Right lobe of liver (tissue), 6 donors: ENCODE results near the gene TBRG4. TPM values are rescaled to one million over a fixed set of nuclear protein-coding genes. Genes with fewer than 3 reads are reported as not detected.
A peak's percentile ranks its signal among the peaks of the same experiment; 100 is the strongest.

ENCODE experiments used
- ATAC-seq, 4 donors: fragments of 200-7000 bp; cut with Tn5 transposase; one replicate each; pipeline ENCODE4 v1.9.1; 2020; ENCODE audit warnings: mild to moderate bottlenecking in 4 of 4, moderate library complexity in 4 of 4
- DNase-seq, 3 donors: peaks; one replicate each; pipeline ENCODE4 v3.0.0-alpha.2; 2020
- H3K27ac ChIP-seq, 3 donors: fragments of 200-600 bp; one replicate each; pipeline ENCODE4 v1.8.0; 2022
- H3K27me3 ChIP-seq, 2 donors: fragments of 200-600 bp; one replicate each; pipeline ENCODE4 v1.8.0; 2022
- H3K36me3 ChIP-seq, 4 donors: fragments of 200-600 bp; sonication (generic) in 1 of 4; one replicate each; pipeline versions ENCODE4 v1.5.1 to v1.8.0; 2017 to 2022; ENCODE audit warnings: control low read depth in 1 of 4
- H3K4me1 ChIP-seq, 4 donors: fragments of 200-600 bp; sonication (generic) in 1 of 4; one replicate each; pipeline versions ENCODE4 v1.5.1 to v1.8.0; 2017 to 2022; ENCODE audit warnings: control low read depth in 1 of 4
- H3K4me3 ChIP-seq, 3 donors: fragments of 200-600 bp; one replicate each; pipeline ENCODE4 v1.8.0; 2022
- H3K9me3 ChIP-seq, 4 donors: fragments of 200-600 bp; sonication (generic) in 1 of 4; one replicate each; pipeline versions ENCODE4 v1.5.1 to v1.8.0; 2017 to 2022; ENCODE audit warnings: control low read depth in 1 of 4
- CTCF ChIP-seq, 4 donors: fragments of 200-600 bp in 3 of 4; fragments of 450-650 bp in 1 of 4; IDR thresholded peaks; one replicate each; pipeline versions ENCODE4 v1.5.1 to v1.8.0; 2016 to 2022; ENCODE audit warnings: antibody characterized with exemption in 4 of 4, mild to moderate bottlenecking in 2 of 4
- POLR2A ChIP-seq: fragments of 450-650 bp; IDR thresholded peaks from one replicate; pipeline ENCODE4 v1.6.1; 2017; ENCODE audit warnings: antibody characterized with exemption, mild to moderate bottlenecking
- WGBS: methylation state at CpG from one replicate; pipeline ENCODE4 v1.1.6; 2018; ENCODE audit warnings: low coverage, low lambda C conversion rate; ENCODE audit not compliant: insufficient coverage; ENCODE audit errors: missing lambda C conversion rate; 5-methylcytosine and 5-hydroxymethylcytosine counted together
- intact Hi-C, 2 donors: fragments of 100-400 bp; cut with DNase I; formaldehyde crosslinking; loops; one replicate each; pipeline versions ENCODE4 v1.11.2 to v1.14.1; 2022
- total RNA-seq, 6 experiments: library from RNA; depleted of rRNA in 2 of 6; stranded (reverse); fragments of >200 nt in 2 of 6; fragmentation: NEBNext Ultra II Directional in 3 of 6; extraction: Animal tissue kit (Norgen Biotek cat#: 25700) in 3 of 6; gene quantifications; one replicate each; pipeline versions ENCODE4 v1.1.0 to v1.2.4, GENCODE V29; 2016 to 2023
- donor health status: DM: no; HTN: yes; CAD: no.
- donor health status: DM: no; HTN: no; CAD: no.
- donor health status: DM: no; HTN: no; CAD: no.
- donor health status: DM: no; HTN: yes; CAD: no.
- donor health status: DM: no; HTN: yes; CAD: no.

Gene TBRG4
- total RNA-seq, 6 experiments from 2014 or later: 33.0 to 57.1 (median 41.7) TPM

- no peaks in the 10 kb centered on the region for H3K27me3 ChIP-seq
- no peaks in the 10 kb centered on the region for H3K9me3 ChIP-seq
- no peak for TF ChIP-seq CTCF (IDR thresholded peaks at IDR 0.05)
- TF ChIP-seq POLR2A: no peak
- no CpG with 5 or more reads among the region's 14 CpGs for WGBS
- peaks cover 0 to 11% (median 1%) of the 10 kb centered on the region in 4 donors for H3K36me3 ChIP-seq
- H3K27ac ChIP-seq: no peak overlapping the region
- intact Hi-C loops: no loop called here
- no peak overlapping the region for H3K4me3 ChIP-seq
- ATAC-seq: no peak
- DNase-seq: no peak
- H3K4me1 ChIP-seq: no peaks in the 10 kb centered on the region
Measured at GRCh38 chr7:45080958-45081669, 30.4 kb downstream of the TBRG4 start.

GRCh38 chr7:45080265-45080957 lies 31.1 kb downstream of the TBRG4 start:
- Histone ChIP-seq H3K4me1 (no peaks in the 10 kb centered on the region), H3K27ac (no peak overlapping the region), H3K9me3 (no peaks in the 10 kb centered on the region), H3K36me3 (peaks cover 0 to 16% (median 5%) of the 10 kb centered on the region in 4 donors), H3K4me3 (no peak overlapping the region), H3K27me3 (no peaks in the 10 kb centered on the region)
- ATAC-seq (peak; percentile 24 to 50 (median 41)), DNase-seq (no peak)
- no peak for TF ChIP-seq CTCF (IDR thresholded peaks at IDR 0.05)
- no peak for TF ChIP-seq POLR2A
- WGBS: 73% methylated on average over 4 of the region's 17 CpGs
- intact Hi-C loops: no loop called here

GRCh38 chr7:45078125-45078681 lies 33.3 kb downstream of the TBRG4 start:
- Histone ChIP-seq H3K36me3 (peaks cover 0 to 35% (median 12%) of the 10 kb centered on the region in 4 donors), H3K4me1 (no peaks in the 10 kb centered on the region), H3K9me3 (no peaks in the 10 kb centered on the region), H3K4me3 (no peak overlapping the region), H3K27ac (no peak overlapping the region), H3K27me3 (no peaks in the 10 kb centered on the region)
- DNase-seq (no peak), ATAC-seq (no peak)
- 61% methylated on average over 8 of the region's 8 CpGs for WGBS
- TF ChIP-seq POLR2A (no peak), CTCF (IDR thresholded peaks at IDR 0.05) (no peak)
- intact Hi-C loops: no loop called here

- 100% methylated on average over 1 of the region's 9 CpGs for WGBS
- ATAC-seq: no peak
- intact Hi-C loops: no loop called here
Measured at GRCh38 chr7:45077579-45077978, 33.9 kb downstream of the TBRG4 start.

More at GRCh38 chr7:45077579-45077978, 33.9 kb downstream of the TBRG4 start:
- Histone ChIP-seq H3K4me3 (no peak overlapping the region), H3K27ac (no peak overlapping the region), H3K36me3 (peaks cover 0 to 40% (median 14%) of the 10 kb centered on the region in 4 donors), H3K9me3 (no peaks in the 10 kb centered on the region), H3K27me3 (no peaks in the 10 kb centered on the region), H3K4me1 (no peaks in the 10 kb centered on the region)
- DNase-seq: no peak
- no peak for TF ChIP-seq POLR2A
- no peak for TF ChIP-seq CTCF (IDR thresholded peaks at IDR 0.05)
